HG03095 (cell line): ENCODE results near the gene ACLY.
"Not testable (repeated sequence)": the region's sequence is repeated elsewhere in the genome, so short reads cannot be mapped to it uniquely, and the experiment has no call there.

ENCODE experiments used
- ATAC-seq: cut with Tn5 transposase; IDR thresholded peaks from one replicate; pipeline ENCODE4 v1.9.1; 2021; ENCODE audit warnings: moderate library complexity; ENCODE audit not compliant: unreplicated experiment

Gene ACLY

GRCh38 chr17:41836550-41837196 lies 82.1 kb downstream of the ACLY start:
- ATAC-seq, result no peak

- ATAC-seq, result no peak
These were observed 82.8 kb downstream of the ACLY start, which contains the start of gene NT5C3B for GRCh38 chr17:41835800-41836549. NT5C3B (minus strand) TSS chr17:41836232; CDS start chr17:41836193, 39 bp downstream.

GRCh38 chr17:41835214-41835799 lies 83.4 kb downstream of the ACLY start:
- no peak for ATAC-seq

GRCh38 chr17:41829961-41830360 lies 88.8 kb downstream of the ACLY start:
- ATAC-seq, result not testable (repeated sequence)

GRCh38 chr17:41825175-41825845 lies 93.4 kb downstream of the ACLY start:
- ATAC-seq, result no peak

GRCh38 chr17:41824086-41824485 lies 94.7 kb downstream of the ACLY start:
- ATAC-seq, result no peak

GRCh38 chr17:41823580-41823979 lies 95.2 kb downstream of the ACLY start:
- ATAC-seq, result no peak

- ATAC-seq, result no peak
These were observed 95.6 kb downstream of the ACLY start for GRCh38 chr17:41823141-41823524.

GRCh38 chr17:41822216-41823140 lies 96.3 kb downstream of the ACLY start:
- ATAC-seq, result no peak

GRCh38 chr17:41821776-41822175 lies 97.0 kb downstream of the ACLY start:
- ATAC-seq, result no peak

GRCh38 chr17:41818024-41818423 lies 100.7 kb downstream of the ACLY start:
- no peak for ATAC-seq
